ENCODE data around the gene CLEC3B.

DNA sequence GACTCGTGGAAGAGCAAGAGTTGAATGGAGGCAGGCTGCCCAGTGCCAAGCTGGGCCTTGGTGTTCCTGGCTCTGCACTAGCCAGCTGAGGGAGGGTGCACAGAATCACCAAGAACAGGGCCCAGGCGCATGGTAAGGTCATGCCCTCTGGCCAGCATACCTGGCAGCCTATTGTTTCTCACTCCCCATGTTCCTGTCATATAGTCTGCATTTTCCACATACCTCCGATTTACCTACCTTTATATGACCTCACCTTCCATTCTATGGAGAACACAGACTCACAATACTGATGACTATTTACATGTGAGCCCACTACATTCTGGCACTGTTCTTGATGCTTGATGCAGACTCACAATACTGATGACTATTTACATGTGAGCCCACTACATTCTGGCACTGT lies 5.4 kb downstream of the CLEC3B start:
- TF ChIP-seq CTCF (conservative IDR thresholded peaks at IDR 0.05) (no peak), EZH2 (IDR thresholded peaks at IDR 0.05; ENCODE audit: low read depth) (no peak)

Data from PC-9 (cell line).